ENCODE data around the gene ERBB2. TPM values are rescaled to one million over a fixed set of nuclear protein-coding genes. Genes with fewer than 3 reads are reported as not detected.

ERBB2 gene
- total RNA-seq, 6 donors from 2014 or later: 88.6 to 126 (median 112) TPM

GRCh38 chr17:39664581-39665561 lies 35.0 kb upstream of the ERBB2 start, which contains the start of gene TCAP:
TSS of gene TCAP (plus strand) at chr17:39665349. CDS start at chr17:39665360, 11 bp downstream.
- Histone ChIP-seq H3K9me3 (no peaks in the 10 kb centered on the region), H3K36me3 (peaks cover 5 to 30% (median 21%) of the 10 kb centered on the region in 4 donors), H3K27ac (peak within 1 kb of the TSS; percentile 67 to 91 (median 88)), H3K27me3 (peaks cover 0 to 24% (median 11%) of the 10 kb centered on the region in 4 donors), H3K4me1 (peaks cover 88 to 92% (median 89%) of the 10 kb centered on the region in 4 donors), H3K4me3 (no peak within 1 kb of the TSS)
- DNase-seq (no peak), ATAC-seq (ENCODE audit: low FRiP score in 2 of 2) (no peak)
- WGBS, 2 donors: 55 to 57% methylated on average over 10 to 15 of the region's 15 CpGs
- TF ChIP-seq POLR2AphosphoS5 (IDR thresholded peaks at IDR 0.05) (no peak), EP300 (IDR thresholded peaks at IDR 0.05) (no peak), CTCF (IDR thresholded peaks at IDR 0.05) (no peak), POLR2A (IDR thresholded peaks at IDR 0.05) (no peak)

- no peak for ATAC-seq (ENCODE audit: low FRiP score in 2 of 2)
- Histone ChIP-seq H3K27me3 (peaks cover 0 to 26% (median 11%) of the 10 kb centered on the region in 4 donors), H3K4me1 (peaks cover 80 to 83% (median 81%) of the 10 kb centered on the region in 4 donors), H3K9me3 (no peaks in the 10 kb centered on the region), H3K27ac (peak overlapping the region; percentile 67 to 91 (median 88)), H3K4me3 (no peak overlapping the region), H3K36me3 (peaks cover under 1 to 21% (median 14%) of the 10 kb centered on the region in 4 donors)
- TF ChIP-seq POLR2AphosphoS5 (IDR thresholded peaks at IDR 0.05): peak in 1 of 2 donors; percentile 29
- no peak for TF ChIP-seq EP300 (IDR thresholded peaks at IDR 0.05)
- no peak for TF ChIP-seq POLR2A (IDR thresholded peaks at IDR 0.05)
- peak in 2 of 6 experiments; percentile 6 to 17 for TF ChIP-seq CTCF (IDR thresholded peaks at IDR 0.05)
- peak in 1 of 2 donors; percentile 72 for DNase-seq
- 61 to 93% methylated on average over 5 to 10 of the region's 17 CpGs for WGBS, 2 donors
Measured at GRCh38 chr17:39665642-39666224, 34.1 kb upstream of the ERBB2 start.

- peaks cover 77 to 78% (median 77%) of the 10 kb centered on the region in 4 donors for H3K4me1 ChIP-seq
- DNase-seq: no peak
- peak overlapping the region; percentile 67 to 91 (median 88) for H3K27ac ChIP-seq
- ATAC-seq (ENCODE audit: low FRiP score in 2 of 2): no peak
- H3K27me3 ChIP-seq: peaks cover 0 to 26% (median 11%) of the 10 kb centered on the region in 4 donors
- H3K36me3 ChIP-seq: peaks cover 0 to 17% (median 11%) of the 10 kb centered on the region in 4 donors
- no peaks in the 10 kb centered on the region for H3K9me3 ChIP-seq
- WGBS, 2 donors: 44 to 62% methylated on average over 2 of the region's 2 CpGs
- TF ChIP-seq POLR2A (IDR thresholded peaks at IDR 0.05) (no peak), EP300 (IDR thresholded peaks at IDR 0.05) (no peak)
- no peak overlapping the region for H3K4me3 ChIP-seq
Measured at GRCh38 chr17:39666231-39666600, 33.6 kb upstream of the ERBB2 start.

- DNase-seq (no peak), ATAC-seq (ENCODE audit: low FRiP score in 2 of 2) (no peak)
- peak overlapping the region in 2 of 4 donors; percentile 55 to 58 for H3K4me3 ChIP-seq
- peaks cover 0 to 26% (median 11%) of the 10 kb centered on the region in 4 donors for H3K27me3 ChIP-seq
- H3K4me1 ChIP-seq: peaks cover 72 to 78% (median 75%) of the 10 kb centered on the region in 4 donors
- H3K36me3 ChIP-seq: peaks cover 0 to 14% (median 7%) of the 10 kb centered on the region in 4 donors
- peak overlapping the region; percentile 67 to 91 (median 88) for H3K27ac ChIP-seq
- no peaks in the 10 kb centered on the region for H3K9me3 ChIP-seq
- TF ChIP-seq EP300 (IDR thresholded peaks at IDR 0.05): peak in 1 of 4 donors; percentile 1
- no peak for TF ChIP-seq POLR2AphosphoS5 (IDR thresholded peaks at IDR 0.05)
- 61% methylated on average over 9 of the region's 11 CpGs; no CpG with 5 or more reads in 1 of the 2 donors for WGBS, 2 donors
Measured at GRCh38 chr17:39666601-39667261, 33.1 kb upstream of the ERBB2 start.

- H3K4me1 ChIP-seq: peaks cover 65 to 76% (median 73%) of the 10 kb centered on the region in 4 donors
- H3K4me3 ChIP-seq: peak overlapping the region in 3 of 4 donors; percentile 39 to 58 (median 55)
- TF ChIP-seq EP300 (IDR thresholded peaks at IDR 0.05): peak in 1 of 4 donors; percentile 29
- TF ChIP-seq POLR2A (IDR thresholded peaks at IDR 0.05): no peak
- TF ChIP-seq POLR2AphosphoS5 (IDR thresholded peaks at IDR 0.05): peak in 1 of 2 donors; percentile 49
- no peak for TF ChIP-seq CTCF (IDR thresholded peaks at IDR 0.05)
- peaks cover 0 to 26% (median 11%) of the 10 kb centered on the region in 4 donors for H3K27me3 ChIP-seq
- DNase-seq (peak in 1 of 2 donors; percentile 89), ATAC-seq (ENCODE audit: low FRiP score in 2 of 2) (no peak)
- WGBS, 2 donors: 3 to 38% methylated on average over 3 to 16 of the region's 49 CpGs
- no peaks in the 10 kb centered on the region for H3K9me3 ChIP-seq
- peaks cover 0 to 7% (median 3%) of the 10 kb centered on the region in 4 donors for H3K36me3 ChIP-seq
- peak overlapping the region; percentile 67 to 91 (median 88) for H3K27ac ChIP-seq
Measured at GRCh38 chr17:39667262-39667944, 32.5 kb upstream of the ERBB2 start.

Data from upper lobe of left lung (tissue), 6 donors.